ENCODE results near the gene ZNF653. TPM values are rescaled to one million over a fixed set of nuclear protein-coding genes. Genes with fewer than 3 reads are reported as not detected.

Gene ZNF653
- total RNA-seq, 5 donors from 2014 or later (not counting 1 experiment from before 2014, with no cell fraction given) = 12.7 to 24.8 (median 22.2) TPM

DNA sequence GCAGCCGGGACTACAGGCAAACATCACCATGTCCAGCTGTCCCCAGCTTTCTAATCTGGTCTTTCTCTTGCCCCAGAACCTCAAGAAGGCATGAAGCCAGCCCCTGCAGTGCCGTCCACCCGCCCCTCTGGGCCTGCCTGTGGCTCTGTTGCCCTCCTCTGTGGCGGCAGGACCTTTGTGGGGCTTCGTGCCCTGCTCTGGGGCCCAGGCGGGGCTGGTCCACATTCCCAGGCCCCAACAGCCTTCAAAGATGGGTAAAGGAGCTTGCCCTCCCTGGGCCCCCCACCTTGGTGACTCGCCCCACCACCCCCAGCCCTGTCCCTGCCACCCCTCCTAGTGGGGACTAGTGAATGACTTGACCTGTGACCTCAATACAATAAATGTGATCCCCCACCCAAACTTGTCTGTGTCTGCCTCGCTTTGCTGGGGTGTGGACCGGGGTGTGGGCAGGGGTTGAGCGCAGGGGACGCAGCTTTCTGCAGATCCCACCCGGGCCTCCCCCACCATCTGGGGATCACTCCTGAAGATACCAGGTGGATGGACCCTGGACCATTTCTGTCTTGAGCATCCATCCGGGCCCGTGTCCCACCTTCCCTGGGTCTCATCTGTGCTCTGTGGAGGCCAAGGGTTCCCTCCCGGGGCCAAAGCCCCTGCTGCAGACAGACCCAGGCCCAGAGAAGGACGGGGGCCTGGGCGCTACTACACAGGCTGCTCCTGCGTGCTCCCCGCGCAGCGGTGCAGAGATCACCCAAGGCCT, 54.9 kb downstream of the ZNF653 start:
- H3K27me3 ChIP-seq (replicated peaks in 1 of 2; ENCODE audit: control insufficient read depth in 2 of 2, extremely low read depth in 1 of 2, insufficient read depth in 2 of 2, low read length in 1 of 2) = no peaks in the 10 kb centered on the region
- 94% methylated on average over 11 of the region's 21 CpGs for WGBS (ENCODE audit: insufficient coverage)
- no peaks in the 10 kb centered on the region for H3K9me3 Mint-ChIP-seq
- ATAC-seq (replicated peaks in 1 of 4) (no peak), DNase-seq (no peak)
- no peaks in the 10 kb centered on the region for H3K9me3 ChIP-seq
- H3K4me3 ChIP-seq (ENCODE audit: control insufficient read depth in 1 of 2, extremely low read depth in 1 of 2, low read length in 1 of 2) = no peak overlapping the region
- POLR2A ChIA-PET = no interaction called here
- H3K4me1 Mint-ChIP-seq = peaks cover 0 to 2% (median 0%) of the 10 kb centered on the region in 3 donors
- H3K27me3 Mint-ChIP-seq = no peaks in the 10 kb centered on the region
- peaks cover 0 to 3% of the 10 kb centered on the region in 2 experiments for H3K4me1 ChIP-seq (ENCODE audit: control insufficient read depth in 1 of 2, extremely low read depth in 1 of 2, insufficient read depth in 2 of 2, low read length in 2 of 2)
- peaks cover 6% of the 10 kb centered on the region for H3K36me3 Mint-ChIP-seq
- no peak overlapping the region for H3K27ac ChIP-seq (ENCODE audit: low read length)
- no peak overlapping the region for H3K4me3 Mint-ChIP-seq
- CTCF ChIA-PET = no interaction called here
- peaks cover 14 to 36% of the 10 kb centered on the region in 2 donors for H3K36me3 ChIP-seq (ENCODE audit: control insufficient read depth in 2 of 2, extremely low read depth in 1 of 2, insufficient read depth in 1 of 2, low read length in 1 of 2)
- H3K27ac Mint-ChIP-seq = no peak overlapping the region

DNA sequence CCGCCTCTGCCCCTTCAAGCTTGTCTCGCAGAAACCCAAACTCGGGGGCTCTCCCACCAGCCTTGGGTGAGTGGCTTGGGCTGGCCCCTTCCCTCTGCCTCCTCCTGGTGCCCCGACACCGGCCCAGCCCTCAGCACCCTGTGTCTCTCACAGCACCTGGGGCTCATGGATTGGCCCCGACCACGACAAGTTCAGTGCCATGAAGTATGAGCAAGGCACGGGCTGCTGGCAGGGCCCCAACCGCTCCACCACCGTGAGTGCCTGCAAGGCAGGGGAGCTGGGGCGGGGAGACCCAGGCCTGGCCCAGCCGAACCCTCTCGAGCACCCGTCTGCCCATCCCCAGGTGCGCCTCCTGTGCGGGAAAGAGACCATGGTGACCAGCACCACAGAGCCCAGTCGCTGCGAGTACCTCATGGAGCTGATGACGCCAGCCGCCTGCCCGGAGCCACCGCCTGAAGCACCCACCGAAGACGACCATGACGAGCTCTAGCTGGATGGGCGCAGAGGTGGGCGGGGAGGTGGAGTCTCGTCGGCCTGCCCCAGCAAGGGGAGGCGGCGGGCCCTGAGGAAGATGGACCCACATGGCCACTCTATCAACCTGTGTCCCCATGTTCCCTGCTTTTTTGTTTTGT, 56.6 kb downstream of the ZNF653 start:
- CTCF ChIA-PET = no interaction called here
- Histone ChIP-seq H3K4me3 (ENCODE audit: control insufficient read depth in 1 of 2, extremely low read depth in 1 of 2, low read length in 1 of 2) (no peak overlapping the region), H3K27me3 (replicated peaks in 1 of 2; ENCODE audit: control insufficient read depth in 2 of 2, extremely low read depth in 1 of 2, insufficient read depth in 2 of 2, low read length in 1 of 2) (no peaks in the 10 kb centered on the region), H3K4me1 (ENCODE audit: control insufficient read depth in 1 of 2, extremely low read depth in 1 of 2, insufficient read depth in 2 of 2, low read length in 2 of 2) (peaks cover 0 to 3% of the 10 kb centered on the region in 2 experiments), H3K9me3 (no peaks in the 10 kb centered on the region), H3K36me3 (ENCODE audit: control insufficient read depth in 2 of 2, extremely low read depth in 1 of 2, insufficient read depth in 1 of 2, low read length in 1 of 2) (peaks cover 19 to 53% of the 10 kb centered on the region in 2 donors), H3K27ac (ENCODE audit: low read length) (no peak overlapping the region)
- no peak overlapping the region for H3K27ac Mint-ChIP-seq
- no peak overlapping the region for H3K4me3 Mint-ChIP-seq
- DNase-seq = no peak
- POLR2A ChIA-PET = no interaction called here
- WGBS (ENCODE audit: insufficient coverage) = 96% methylated on average over 23 of the region's 31 CpGs
- ATAC-seq (replicated peaks in 1 of 4) = peak in 1 of 4 experiments; percentile 14
- H3K27me3 Mint-ChIP-seq = no peaks in the 10 kb centered on the region
- H3K9me3 Mint-ChIP-seq = no peaks in the 10 kb centered on the region
- peaks cover 11% of the 10 kb centered on the region for H3K36me3 Mint-ChIP-seq
- H3K4me1 Mint-ChIP-seq = peaks cover 0 to 2% (median 0%) of the 10 kb centered on the region in 3 donors

DNA sequence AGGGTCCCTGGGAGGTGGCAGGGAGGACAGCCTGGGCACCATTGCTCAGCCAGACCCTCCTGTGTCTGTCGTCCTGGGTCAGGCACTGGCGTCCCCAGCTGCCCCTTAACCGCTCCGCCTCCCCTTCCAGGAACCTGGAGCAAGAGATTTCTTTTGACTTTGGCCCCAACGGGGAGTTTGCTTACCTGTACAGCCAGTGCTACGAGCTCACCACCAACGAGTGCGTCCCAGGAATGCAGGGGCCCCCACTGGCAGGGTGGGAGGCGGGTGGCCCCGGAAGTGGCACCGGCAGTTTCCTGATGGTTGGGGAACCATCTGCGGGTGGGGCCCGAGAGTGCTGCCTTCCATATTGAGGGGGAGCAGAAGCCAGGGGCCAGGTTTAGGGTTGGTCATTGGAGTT, 57.2 kb downstream of the ZNF653 start:
- Histone ChIP-seq H3K36me3 (ENCODE audit: control insufficient read depth in 2 of 2, extremely low read depth in 1 of 2, insufficient read depth in 1 of 2, low read length in 1 of 2) (peaks cover 22 to 57% of the 10 kb centered on the region in 2 donors), H3K4me1 (ENCODE audit: control insufficient read depth in 1 of 2, extremely low read depth in 1 of 2, insufficient read depth in 2 of 2, low read length in 2 of 2) (no peaks in the 10 kb centered on the region), H3K27ac (ENCODE audit: low read length) (no peak overlapping the region), H3K9me3 (no peaks in the 10 kb centered on the region), H3K27me3 (replicated peaks in 1 of 2; ENCODE audit: control insufficient read depth in 2 of 2, extremely low read depth in 1 of 2, insufficient read depth in 2 of 2, low read length in 1 of 2) (no peaks in the 10 kb centered on the region), H3K4me3 (ENCODE audit: control insufficient read depth in 1 of 2, extremely low read depth in 1 of 2, low read length in 1 of 2) (no peak overlapping the region)
- DNase-seq (no peak), ATAC-seq (replicated peaks in 1 of 4) (no peak)
- Mint-ChIP-seq H3K27ac (no peak overlapping the region), H3K4me1 (peaks cover 0 to 2% (median 0%) of the 10 kb centered on the region in 3 donors), H3K9me3 (no peaks in the 10 kb centered on the region), H3K27me3 (no peaks in the 10 kb centered on the region), H3K4me3 (no peak overlapping the region), H3K36me3 (peaks cover 11% of the 10 kb centered on the region)
- POLR2A ChIA-PET = no interaction called here
- 87% methylated on average over 12 of the region's 13 CpGs for WGBS (ENCODE audit: insufficient coverage)
- CTCF ChIA-PET = no interaction called here

DNA sequence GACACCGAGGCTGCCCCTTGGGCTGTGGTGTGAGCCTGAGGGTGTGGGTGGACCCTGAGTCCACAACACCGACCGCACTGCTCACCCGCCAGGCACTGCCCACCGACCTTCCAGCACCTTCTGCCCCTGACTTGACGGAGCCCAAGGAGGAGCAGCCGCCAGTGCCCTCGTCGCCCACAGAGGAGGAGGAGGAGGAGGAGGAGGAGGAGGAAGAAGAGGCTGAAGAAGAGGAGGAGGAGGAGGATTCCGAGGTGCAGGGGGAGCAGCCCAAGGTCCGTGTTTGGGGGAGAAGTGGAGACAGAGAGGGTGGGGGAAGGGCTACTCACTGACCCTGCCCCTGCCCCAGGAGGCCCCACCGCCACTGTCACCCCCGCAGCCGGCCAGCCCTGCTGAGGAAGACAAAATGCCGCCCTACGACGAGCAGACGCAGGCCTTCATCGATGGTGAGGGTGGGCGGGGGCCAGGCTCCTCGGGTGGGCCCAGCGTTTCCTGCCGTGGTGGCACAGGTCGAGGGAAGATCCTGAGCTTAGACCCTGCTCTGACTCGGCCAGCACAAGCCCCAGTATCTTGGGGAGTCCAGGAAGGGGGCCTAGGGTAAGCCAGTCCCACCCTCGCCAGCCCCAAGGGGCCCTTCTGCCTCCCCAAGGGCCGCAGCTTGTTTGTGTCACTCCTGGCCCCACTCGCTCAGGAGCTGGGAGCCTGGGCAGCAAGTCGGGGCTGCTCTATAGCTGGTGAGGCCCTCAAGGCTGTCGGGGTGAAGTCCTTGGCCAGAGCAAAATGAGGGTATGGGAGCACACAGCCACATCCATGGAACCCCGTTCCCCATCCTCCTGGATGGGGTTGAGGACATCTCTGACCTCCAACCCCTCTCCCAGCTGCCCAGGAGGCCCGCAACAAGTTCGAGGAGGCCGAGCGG, 58.0 kb downstream of the ZNF653 start:
- ATAC-seq (replicated peaks in 1 of 4) = no peak
- peaks cover 22 to 57% of the 10 kb centered on the region in 2 donors for H3K36me3 ChIP-seq (ENCODE audit: control insufficient read depth in 2 of 2, extremely low read depth in 1 of 2, insufficient read depth in 1 of 2, low read length in 1 of 2)
- peaks cover 11% of the 10 kb centered on the region for H3K36me3 Mint-ChIP-seq
- DNase-seq = no peak
- peaks cover 0 to 2% (median 0%) of the 10 kb centered on the region in 3 donors for H3K4me1 Mint-ChIP-seq
- WGBS (ENCODE audit: insufficient coverage) = 87% methylated on average over 17 of the region's 35 CpGs
- ChIA-PET POLR2A (no interaction called here), CTCF (interaction anchor here in 1 of 2 donors (0.5 kb wide), 1 partner anchor 931 kb away, joined by 8 read pairs; no protein-coding TSS in a partner anchor)
- no peaks in the 10 kb centered on the region for H3K4me1 ChIP-seq (ENCODE audit: control insufficient read depth in 1 of 2, extremely low read depth in 1 of 2, insufficient read depth in 2 of 2, low read length in 2 of 2)
- no peaks in the 10 kb centered on the region for H3K27me3 ChIP-seq (replicated peaks in 1 of 2; ENCODE audit: control insufficient read depth in 2 of 2, extremely low read depth in 1 of 2, insufficient read depth in 2 of 2, low read length in 1 of 2)
- no peak overlapping the region for H3K27ac ChIP-seq (ENCODE audit: low read length)
- H3K9me3 ChIP-seq = no peaks in the 10 kb centered on the region
- H3K27me3 Mint-ChIP-seq = no peaks in the 10 kb centered on the region
- H3K4me3 Mint-ChIP-seq = no peak overlapping the region
- H3K9me3 Mint-ChIP-seq = no peaks in the 10 kb centered on the region
- H3K27ac Mint-ChIP-seq = no peak overlapping the region
- no peak overlapping the region for H3K4me3 ChIP-seq (ENCODE audit: control insufficient read depth in 1 of 2, extremely low read depth in 1 of 2, low read length in 1 of 2)

DNA sequence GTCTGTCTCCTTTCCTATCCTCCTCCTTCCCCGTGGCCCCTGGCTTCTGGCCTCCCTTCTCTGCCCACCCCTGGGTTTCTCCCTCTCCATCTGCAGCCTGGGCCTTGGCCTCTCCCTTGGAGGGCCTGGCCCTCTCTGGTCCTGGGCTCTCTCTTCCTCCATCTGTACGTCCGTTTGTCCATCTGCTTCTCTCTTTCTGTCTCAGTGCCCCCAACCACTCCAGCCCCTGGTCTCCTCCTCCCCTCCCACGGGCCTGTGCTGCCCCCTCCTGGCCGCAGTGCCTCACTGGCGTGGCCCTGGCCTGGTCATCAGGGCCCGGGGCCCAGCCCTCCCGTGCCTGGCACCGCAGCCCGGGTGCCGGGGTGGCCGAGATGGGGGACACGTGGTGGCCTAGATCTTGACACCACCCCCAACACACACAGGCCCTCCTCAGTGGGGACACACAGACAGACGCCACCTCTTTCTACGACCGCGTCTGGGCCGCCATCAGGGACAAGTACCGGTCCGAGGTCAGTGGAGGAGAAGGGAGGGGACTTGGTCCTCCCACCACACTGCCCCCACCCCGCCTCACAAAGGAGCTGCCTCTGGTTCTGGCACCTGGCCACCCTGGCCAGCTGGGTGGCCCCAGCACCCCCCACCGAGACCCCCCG, 58.9 kb downstream of the ZNF653 start:
- no peak overlapping the region for H3K27ac Mint-ChIP-seq

DNA sequence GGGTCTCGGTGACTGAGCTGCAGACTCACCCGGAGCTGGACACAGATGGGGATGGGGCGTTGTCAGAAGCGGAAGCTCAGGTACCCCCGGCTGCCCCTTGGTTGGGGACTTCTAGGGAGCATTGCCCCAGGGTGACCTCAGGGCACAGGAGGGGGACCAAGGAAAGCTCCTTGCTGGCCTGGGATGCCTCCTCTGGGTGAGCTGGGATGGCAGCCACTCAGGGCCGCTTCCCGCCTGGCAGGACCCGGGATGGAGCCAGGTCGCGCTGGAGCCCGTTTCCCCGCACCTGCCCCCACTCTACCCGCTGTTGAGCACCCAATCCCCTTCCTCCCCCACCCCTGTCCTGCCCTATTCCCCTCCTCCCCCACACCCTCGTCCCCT, 59.4 kb downstream of the ZNF653 start:
- DNase-seq (no peak), ATAC-seq (replicated peaks in 1 of 4) (no peak)
- Mint-ChIP-seq H3K4me3 (no peak overlapping the region), H3K36me3 (peaks cover 20% of the 10 kb centered on the region), H3K4me1 (peaks cover 3 to 7% (median 3%) of the 10 kb centered on the region in 3 donors), H3K27me3 (no peaks in the 10 kb centered on the region), H3K9me3 (no peaks in the 10 kb centered on the region), H3K27ac (no peak overlapping the region)
- H3K9me3 ChIP-seq = no peaks in the 10 kb centered on the region
- H3K27me3 ChIP-seq (replicated peaks in 1 of 2; ENCODE audit: control insufficient read depth in 2 of 2, extremely low read depth in 1 of 2, insufficient read depth in 2 of 2, low read length in 1 of 2) = no peaks in the 10 kb centered on the region
- H3K27ac ChIP-seq (ENCODE audit: low read length) = no peak overlapping the region
- no peaks in the 10 kb centered on the region for H3K4me1 ChIP-seq (ENCODE audit: control insufficient read depth in 1 of 2, extremely low read depth in 1 of 2, insufficient read depth in 2 of 2, low read length in 2 of 2)
- POLR2A ChIA-PET = no interaction called here
- CTCF ChIA-PET = no interaction called here
- no peak overlapping the region for H3K4me3 ChIP-seq (ENCODE audit: control insufficient read depth in 1 of 2, extremely low read depth in 1 of 2, low read length in 1 of 2)
- peaks cover 22 to 69% of the 10 kb centered on the region in 2 donors for H3K36me3 ChIP-seq (ENCODE audit: control insufficient read depth in 2 of 2, extremely low read depth in 1 of 2, insufficient read depth in 1 of 2, low read length in 1 of 2)
- WGBS (ENCODE audit: insufficient coverage) = 89% methylated on average over 8 of the region's 14 CpGs

More for the DNA sequence above, 58.9 kb downstream of the ZNF653 start:
- 84% methylated on average over 13 of the region's 23 CpGs for WGBS (ENCODE audit: insufficient coverage)
- ChIA-PET CTCF (no interaction called here), POLR2A (no interaction called here)
- no peaks in the 10 kb centered on the region for H3K27me3 ChIP-seq (replicated peaks in 1 of 2; ENCODE audit: control insufficient read depth in 2 of 2, extremely low read depth in 1 of 2, insufficient read depth in 2 of 2, low read length in 1 of 2)
- peak in 23 of 35 experiments; percentile 14 to 61 (median 36) for DNase-seq
- no peaks in the 10 kb centered on the region for H3K27me3 Mint-ChIP-seq
- H3K4me3 Mint-ChIP-seq = no peak overlapping the region
- no peaks in the 10 kb centered on the region for H3K4me1 ChIP-seq (ENCODE audit: control insufficient read depth in 1 of 2, extremely low read depth in 1 of 2, insufficient read depth in 2 of 2, low read length in 2 of 2)
- H3K4me3 ChIP-seq (ENCODE audit: control insufficient read depth in 1 of 2, extremely low read depth in 1 of 2, low read length in 1 of 2) = no peak overlapping the region
- no peaks in the 10 kb centered on the region for H3K9me3 ChIP-seq
- H3K9me3 Mint-ChIP-seq = no peaks in the 10 kb centered on the region
- H3K36me3 ChIP-seq (ENCODE audit: control insufficient read depth in 2 of 2, extremely low read depth in 1 of 2, insufficient read depth in 1 of 2, low read length in 1 of 2) = peaks cover 22 to 64% of the 10 kb centered on the region in 2 donors
- H3K27ac ChIP-seq (ENCODE audit: low read length) = no peak overlapping the region
- ATAC-seq (replicated peaks in 1 of 4) = peak in 2 of 4 experiments; percentile 36 to 72
- H3K36me3 Mint-ChIP-seq = peaks cover 17% of the 10 kb centered on the region
- H3K4me1 Mint-ChIP-seq = peaks cover 1 to 4% (median 3%) of the 10 kb centered on the region in 3 donors
